Activated naive CD8-positive, alpha-beta T cell treated with anti-CD3 and anti-CD28 coated beads, Interleukin-2, amount 50 U/mL, for 24 hours (primary cell): ENCODE data around the gene LRRC40.
"Not testable (repeated sequence)": the region's sequence is repeated elsewhere in the genome, so short reads cannot be mapped to it uniquely, and the experiment has no call there.

ENCODE experiments used
- ATAC-seq: fragments of 150-1000 bp; cut with Tn5 transposase; one replicate; pipeline ENCODE4 v1.10.0; 2021
- DNase-seq: peaks from one replicate; pipeline ENCODE4 v3.0.0; 2021
- H3K27ac Mint-ChIP-seq: one replicate; pipeline ENCODE4 v1.8.0; 2021; ENCODE audit warnings: mild to moderate bottlenecking, mixed read lengths
- H3K27me3 Mint-ChIP-seq: one replicate; pipeline ENCODE4 v1.8.0; 2021; ENCODE audit warnings: mixed read lengths
- H3K36me3 Mint-ChIP-seq: one replicate; pipeline ENCODE4 v1.8.0; 2021; ENCODE audit warnings: low read depth, mixed read lengths
- H3K4me1 Mint-ChIP-seq: one replicate; pipeline ENCODE4 v1.8.0; 2021; ENCODE audit warnings: mixed read lengths
- H3K4me3 Mint-ChIP-seq: one replicate; pipeline ENCODE4 v1.8.0; 2021; ENCODE audit warnings: mild to moderate bottlenecking, moderate library complexity, mixed read lengths
- H3K9me3 Mint-ChIP-seq: one replicate; pipeline ENCODE4 v1.8.0; 2021; ENCODE audit warnings: mixed read lengths

The LRRC40 gene

DNA sequence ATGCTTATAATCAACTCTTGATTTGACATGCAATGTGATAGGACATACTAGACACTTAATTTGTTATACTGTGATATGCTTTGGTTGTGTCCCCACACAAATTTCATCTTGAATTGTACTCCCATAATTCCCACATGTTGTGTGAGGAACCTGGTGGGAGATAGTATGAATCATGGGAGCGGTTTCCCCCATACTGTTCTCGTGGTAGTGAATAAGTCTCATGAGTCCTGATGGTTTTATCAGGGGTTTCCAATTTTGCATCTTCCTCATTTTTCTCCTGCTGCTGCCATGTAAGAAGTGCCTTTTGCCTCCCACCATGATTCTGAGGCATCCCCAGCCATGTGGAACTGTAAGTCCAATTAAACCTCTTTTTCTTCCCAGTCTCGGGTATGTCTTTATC lies 20.2 kb downstream of the LRRC40 start:
- not testable (repeated sequence) for ATAC-seq, H3K4me1 Mint-ChIP-seq, H3K4me3 Mint-ChIP-seq, DNase-seq, H3K27me3 Mint-ChIP-seq, H3K9me3 Mint-ChIP-seq, H3K27ac Mint-ChIP-seq
- peaks cover 16% of the 10 kb centered on the region for H3K36me3 Mint-ChIP-seq

DNA sequence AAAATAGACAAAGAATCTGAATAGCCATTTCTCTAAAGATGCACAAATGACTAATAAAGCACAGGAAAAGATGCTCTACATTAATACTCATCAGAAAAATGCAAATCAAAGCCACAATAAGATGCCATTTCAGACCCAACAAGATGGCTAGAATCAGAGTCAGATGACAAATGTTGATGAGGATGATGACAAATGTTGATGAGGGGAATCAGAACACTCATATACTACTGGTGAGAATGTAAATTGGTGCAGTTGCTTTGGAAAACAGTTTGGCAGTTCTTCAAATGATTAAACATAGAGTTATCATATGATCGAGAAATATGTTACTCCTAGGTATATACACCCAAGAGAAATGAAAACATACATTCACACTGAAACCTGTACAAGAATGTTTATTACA lies 33.9 kb downstream of the LRRC40 start:
- Mint-ChIP-seq H3K4me3 (no peak overlapping the region), H3K27me3 (no peaks in the 10 kb centered on the region), H3K4me1 (peaks cover 7% of the 10 kb centered on the region), H3K27ac (no peak overlapping the region), H3K9me3 (no peaks in the 10 kb centered on the region), H3K36me3 (peaks cover 26% of the 10 kb centered on the region)
- DNase-seq = no peak
- no peak for ATAC-seq

DNA sequence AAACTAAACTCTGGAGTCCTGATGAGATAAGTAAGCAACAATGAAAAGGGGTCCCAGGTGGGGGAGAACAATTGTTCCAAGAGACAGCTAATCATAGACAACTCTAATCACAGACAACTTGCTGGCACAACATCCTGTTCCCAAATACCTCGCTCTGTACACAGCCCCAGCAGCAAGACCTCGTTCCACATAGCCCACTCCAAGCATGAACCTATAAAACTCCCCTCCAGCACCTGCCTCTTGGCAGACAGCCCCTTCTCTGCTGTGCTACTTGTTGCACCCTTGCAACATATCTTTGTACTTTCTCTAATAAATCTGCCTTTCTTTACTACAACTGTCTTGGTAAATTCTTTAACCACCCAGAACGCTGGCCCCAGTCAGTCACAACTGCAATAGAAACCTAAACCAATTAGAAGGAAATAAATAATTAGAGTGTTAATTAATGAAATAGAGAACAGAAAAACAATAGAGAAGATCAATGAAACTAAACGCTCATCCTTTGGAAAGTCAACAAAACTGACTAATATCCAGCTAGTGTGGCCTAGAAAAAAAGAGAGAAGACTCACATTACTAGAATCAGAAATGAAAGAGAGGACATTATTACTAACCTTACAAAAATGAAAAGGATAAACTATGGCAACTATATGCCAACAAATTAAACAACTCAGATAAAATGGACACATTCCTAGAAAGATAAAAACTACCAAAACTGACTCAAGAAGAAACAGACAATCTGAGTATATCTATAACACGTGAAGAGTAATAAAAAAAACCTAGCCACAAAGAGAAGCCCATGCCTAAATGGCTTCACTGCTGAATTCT lies 36.1 kb downstream of the LRRC40 start:
- Mint-ChIP-seq H3K9me3 (no peaks in the 10 kb centered on the region), H3K36me3 (peaks cover 27% of the 10 kb centered on the region), H3K4me1 (peaks cover 7% of the 10 kb centered on the region), H3K27me3 (no peaks in the 10 kb centered on the region), H3K27ac (no peak overlapping the region), H3K4me3 (no peak overlapping the region)
- ATAC-seq (no peak), DNase-seq (no peak)

DNA sequence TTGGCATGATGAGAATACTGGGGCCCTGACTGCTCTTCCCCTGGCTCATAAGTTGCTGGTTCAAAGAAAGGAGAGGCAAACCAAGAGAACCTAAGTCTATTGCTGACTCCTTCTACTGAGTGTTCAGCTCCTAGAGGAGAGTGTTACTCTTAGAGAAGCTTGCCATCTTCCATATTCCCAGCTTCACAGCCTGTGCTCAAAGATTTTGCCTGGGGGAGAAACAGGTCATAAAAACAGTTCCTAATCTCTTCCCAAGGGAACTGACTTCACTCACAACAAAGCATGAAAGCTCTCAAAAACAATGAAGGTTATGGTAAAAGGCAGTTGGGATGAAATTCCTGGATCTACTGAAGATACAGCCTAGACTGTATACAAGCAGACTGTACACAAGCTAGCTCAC lies 37.1 kb downstream of the LRRC40 start:
- Mint-ChIP-seq H3K36me3 (peaks cover 27% of the 10 kb centered on the region), H3K9me3 (no peaks in the 10 kb centered on the region), H3K27me3 (no peaks in the 10 kb centered on the region), H3K27ac (no peak overlapping the region), H3K4me3 (no peak overlapping the region), H3K4me1 (peaks cover 7% of the 10 kb centered on the region)
- ATAC-seq (no peak), DNase-seq (no peak)

DNA sequence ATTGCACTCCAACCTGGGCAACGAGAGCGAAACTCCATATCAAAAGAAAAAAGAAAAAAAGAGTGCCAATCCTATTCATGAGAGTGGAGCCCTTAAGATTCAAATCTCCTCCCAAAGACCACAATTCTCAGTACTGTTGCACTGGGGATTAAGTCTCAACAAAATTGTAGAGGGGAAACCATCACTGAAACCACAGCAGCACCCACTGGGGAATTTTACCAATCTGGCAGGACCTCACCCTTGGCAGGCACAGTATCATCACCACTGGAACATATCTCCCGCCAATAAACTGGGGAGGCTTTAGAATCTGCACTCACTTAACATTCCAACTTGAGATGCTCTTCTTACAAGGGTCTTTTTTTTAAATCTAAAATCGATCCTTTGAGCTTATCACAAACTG lies 41.0 kb downstream of the LRRC40 start:
- Mint-ChIP-seq H3K27ac (no peak overlapping the region), H3K36me3 (peaks cover 23% of the 10 kb centered on the region), H3K4me3 (no peak overlapping the region), H3K9me3 (no peaks in the 10 kb centered on the region), H3K27me3 (no peaks in the 10 kb centered on the region), H3K4me1 (peaks cover under 1% of the 10 kb centered on the region)
- ATAC-seq (no peak), DNase-seq (no peak)

DNA sequence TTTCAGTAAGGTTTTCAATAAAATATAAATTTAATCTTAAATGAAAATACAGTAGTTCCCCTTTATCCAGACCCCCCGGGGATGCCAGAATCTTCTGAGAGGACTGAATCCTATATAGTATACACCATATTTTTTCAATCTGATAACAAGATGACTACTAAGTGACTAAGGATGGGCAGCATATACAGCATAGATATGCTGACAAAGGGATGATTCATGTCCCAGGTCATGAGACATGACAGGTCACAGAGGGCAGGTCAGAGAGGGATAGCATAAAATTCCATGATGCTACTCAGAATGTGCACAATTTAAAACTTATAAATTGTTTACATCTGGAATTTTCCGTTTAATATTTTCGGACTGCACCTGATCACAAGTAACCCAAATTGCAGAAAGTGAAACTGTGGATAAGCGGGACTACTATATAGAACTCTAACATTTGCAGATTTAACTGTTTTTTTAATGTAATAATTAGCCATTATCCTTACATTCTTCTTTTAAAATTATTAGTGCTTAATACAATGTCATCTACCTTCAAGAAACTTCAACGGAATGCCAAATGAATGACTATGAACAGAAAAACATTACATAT lies 48.8 kb downstream of the LRRC40 start:
- ATAC-seq (peak; percentile 97), DNase-seq (no peak)
- H3K4me1 Mint-ChIP-seq = peaks cover 3% of the 10 kb centered on the region
- no peak overlapping the region for H3K27ac Mint-ChIP-seq
- H3K36me3 Mint-ChIP-seq = peaks cover 12% of the 10 kb centered on the region
- no peak overlapping the region for H3K4me3 Mint-ChIP-seq
- H3K27me3 Mint-ChIP-seq = no peaks in the 10 kb centered on the region
- H3K9me3 Mint-ChIP-seq = no peaks in the 10 kb centered on the region

DNA sequence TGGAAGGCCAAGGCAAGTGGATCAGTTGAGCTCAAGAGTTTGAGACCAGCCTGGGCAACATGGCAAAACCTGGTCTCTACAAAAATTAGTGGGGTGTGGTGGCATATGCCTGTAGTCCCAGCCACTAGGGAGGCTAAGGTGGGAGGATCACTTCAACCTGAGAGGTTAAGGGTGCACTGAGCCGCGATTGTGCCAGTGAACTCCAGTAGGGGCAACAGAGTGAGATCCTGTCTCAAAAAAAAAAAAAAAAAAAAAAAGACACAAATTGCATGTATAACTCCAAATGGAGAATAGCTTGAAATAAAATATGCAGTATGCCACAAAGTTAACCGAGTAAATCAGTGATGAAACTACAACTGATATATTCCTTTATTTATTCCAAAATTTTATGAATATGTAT lies 51.6 kb downstream of the LRRC40 start:
- DNase-seq (no peak), ATAC-seq (no peak)
- Mint-ChIP-seq H3K27ac (no peak overlapping the region), H3K27me3 (no peaks in the 10 kb centered on the region), H3K4me3 (no peak overlapping the region), H3K4me1 (peaks cover 3% of the 10 kb centered on the region), H3K36me3 (peaks cover 8% of the 10 kb centered on the region), H3K9me3 (no peaks in the 10 kb centered on the region)

DNA sequence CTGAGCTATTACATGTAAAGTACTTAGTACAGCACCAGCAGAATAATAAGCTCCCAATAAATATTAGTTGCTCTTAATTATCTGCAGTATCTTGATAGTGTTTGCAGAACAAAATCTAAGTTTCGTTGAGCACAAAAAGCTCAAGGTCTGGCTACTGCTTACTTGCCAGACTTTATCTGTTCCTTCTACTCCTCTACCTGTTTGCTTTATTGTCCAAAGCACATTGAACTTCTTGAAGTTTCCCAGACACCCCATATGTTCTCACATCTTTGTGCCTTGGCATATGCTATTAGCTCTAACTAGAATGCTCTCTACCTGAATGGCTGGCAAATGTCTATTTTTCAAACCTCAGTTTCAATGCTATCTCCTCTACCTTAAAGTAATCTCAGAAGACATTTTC lies 54.9 kb downstream of the LRRC40 start:
- no peaks in the 10 kb centered on the region for H3K9me3 Mint-ChIP-seq
- no peak for ATAC-seq
- H3K27ac Mint-ChIP-seq = no peak overlapping the region
- H3K36me3 Mint-ChIP-seq = peaks cover 16% of the 10 kb centered on the region
- no peak for DNase-seq
- H3K4me1 Mint-ChIP-seq = no peaks in the 10 kb centered on the region
- H3K27me3 Mint-ChIP-seq = no peaks in the 10 kb centered on the region
- H3K4me3 Mint-ChIP-seq = no peak overlapping the region

DNA sequence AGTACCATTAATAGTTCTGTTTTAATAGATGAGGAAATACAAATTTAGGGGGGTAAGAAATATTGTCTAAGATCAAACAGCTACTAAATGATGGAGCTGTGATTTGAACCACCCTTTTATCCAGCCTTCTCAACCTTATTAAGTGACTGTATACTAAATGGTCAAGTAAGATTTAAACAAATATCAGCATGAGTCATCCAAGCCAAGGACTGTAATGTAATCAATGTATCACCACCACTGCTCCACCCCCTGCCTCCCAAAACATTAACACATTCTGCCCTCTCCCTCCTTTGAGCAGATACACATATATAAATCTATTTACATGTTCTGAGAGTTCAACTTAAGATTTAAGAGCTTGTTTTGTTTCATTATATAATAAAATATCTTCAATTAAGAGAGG lies 58.9 kb downstream of the LRRC40 start:
- DNase-seq = no peak

DNA sequence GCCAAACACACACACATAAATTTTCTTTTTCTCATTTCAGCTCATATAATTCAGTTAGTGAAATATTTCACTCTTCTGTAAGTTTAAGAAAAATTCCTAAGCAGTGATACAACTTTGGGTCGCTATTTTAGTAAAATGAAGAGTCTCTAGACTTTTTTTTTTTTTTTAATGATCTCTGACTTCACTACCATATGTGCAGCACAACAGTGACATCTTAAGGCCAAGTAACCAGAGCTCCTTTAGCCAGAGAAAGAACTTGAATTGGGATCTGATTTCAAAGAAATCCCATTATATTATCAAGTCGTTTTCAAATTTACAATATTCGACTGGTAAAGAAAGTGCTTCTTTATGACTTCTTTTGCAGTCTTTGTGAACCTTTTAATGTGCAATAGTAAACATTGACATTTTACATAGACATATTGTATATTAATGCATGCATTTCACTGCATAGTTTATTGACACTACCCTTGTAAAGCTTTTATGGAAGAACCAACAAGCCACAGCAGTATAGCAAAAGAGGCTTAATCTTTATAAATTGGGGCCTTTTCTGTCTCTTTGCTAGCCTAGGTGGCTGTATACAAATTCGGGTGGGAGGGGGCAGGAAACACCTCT lies 62.2 kb downstream of the LRRC40 start:
- no peaks in the 10 kb centered on the region for H3K27me3 Mint-ChIP-seq
- H3K4me1 Mint-ChIP-seq = no peaks in the 10 kb centered on the region
- H3K27ac Mint-ChIP-seq = no peak overlapping the region
- H3K9me3 Mint-ChIP-seq = no peaks in the 10 kb centered on the region
- ATAC-seq (no peak), DNase-seq (no peak)
- peaks cover 4% of the 10 kb centered on the region for H3K36me3 Mint-ChIP-seq
- H3K4me3 Mint-ChIP-seq = no peak overlapping the region

More for the DNA sequence above, 58.9 kb downstream of the LRRC40 start:
- Mint-ChIP-seq H3K27me3 (no peaks in the 10 kb centered on the region), H3K36me3 (peaks cover 11% of the 10 kb centered on the region), H3K4me1 (no peaks in the 10 kb centered on the region), H3K27ac (no peak overlapping the region), H3K9me3 (no peaks in the 10 kb centered on the region), H3K4me3 (no peak overlapping the region)
- no peak for ATAC-seq

DNA sequence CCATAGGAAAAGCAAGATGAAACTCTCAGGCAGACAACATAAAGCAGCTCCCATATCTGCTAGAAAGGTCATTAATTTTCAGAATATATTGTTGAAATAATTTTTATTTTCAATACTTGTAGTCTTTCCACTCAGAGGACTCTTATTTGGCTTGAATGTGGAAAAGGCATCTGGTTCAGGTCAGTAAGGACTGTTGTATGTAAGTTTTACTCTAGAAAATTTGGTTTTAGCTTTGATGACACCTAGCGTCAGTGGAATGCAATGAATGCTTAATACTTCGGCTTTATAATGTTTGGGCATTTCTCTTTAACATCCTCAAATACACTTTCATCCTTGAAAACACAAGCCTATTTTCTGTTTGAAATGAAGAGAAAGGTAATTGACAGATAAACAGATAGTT lies 63.3 kb downstream of the LRRC40 start:
- Mint-ChIP-seq H3K27me3 (no peaks in the 10 kb centered on the region), H3K4me1 (no peaks in the 10 kb centered on the region), H3K36me3 (no peaks in the 10 kb centered on the region), H3K27ac (no peak overlapping the region), H3K9me3 (no peaks in the 10 kb centered on the region), H3K4me3 (no peak overlapping the region)
- ATAC-seq = no peak
- DNase-seq = no peak

DNA sequence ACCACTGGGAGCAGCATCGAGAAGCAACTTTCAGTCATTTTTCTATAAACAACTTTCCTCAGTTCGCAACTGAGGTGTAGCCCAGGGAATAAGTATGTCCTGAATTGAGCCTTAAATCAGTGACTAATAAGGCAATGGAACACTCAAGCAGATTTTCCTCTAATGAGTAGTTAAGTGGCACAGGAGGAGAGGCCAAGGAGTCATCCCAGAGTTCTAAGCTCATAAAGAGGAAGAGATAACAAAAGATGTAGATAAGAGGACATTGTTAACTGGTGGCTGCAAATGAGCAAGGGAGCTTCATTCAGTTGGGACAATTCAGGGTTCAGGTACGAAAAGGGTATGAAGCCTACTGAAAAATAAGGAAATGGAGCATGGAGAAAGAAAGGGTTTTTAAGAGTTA lies 64.5 kb downstream of the LRRC40 start:
- DNase-seq = no peak
- Mint-ChIP-seq H3K9me3 (no peaks in the 10 kb centered on the region), H3K27ac (no peak overlapping the region), H3K4me1 (no peaks in the 10 kb centered on the region), H3K36me3 (no peaks in the 10 kb centered on the region), H3K27me3 (no peaks in the 10 kb centered on the region), H3K4me3 (no peak overlapping the region)
- no peak for ATAC-seq

DNA sequence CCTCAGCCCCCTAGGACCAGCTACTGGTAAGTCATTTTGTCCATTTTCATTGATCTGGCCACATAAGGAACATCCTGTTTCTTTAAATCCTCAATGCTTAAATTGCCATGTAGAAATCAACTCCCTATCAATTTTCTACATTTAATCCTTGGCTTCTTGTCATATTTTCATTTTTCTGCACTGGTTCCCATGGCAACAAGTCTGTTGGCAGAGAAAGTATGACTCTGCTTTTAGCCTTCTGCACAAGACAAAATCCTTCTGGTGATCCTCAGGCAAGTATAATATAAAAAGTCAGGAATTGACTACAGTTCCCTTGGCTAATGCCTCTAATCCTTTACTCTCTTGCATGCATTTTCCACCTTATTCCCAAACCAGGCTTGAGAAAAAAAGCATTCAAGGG lies 65.0 kb downstream of the LRRC40 start:
- no peak overlapping the region for H3K4me3 Mint-ChIP-seq
- ATAC-seq = no peak
- no peak overlapping the region for H3K27ac Mint-ChIP-seq
- no peaks in the 10 kb centered on the region for H3K36me3 Mint-ChIP-seq
- no peak for DNase-seq
- no peaks in the 10 kb centered on the region for H3K4me1 Mint-ChIP-seq
- no peaks in the 10 kb centered on the region for H3K27me3 Mint-ChIP-seq
- no peaks in the 10 kb centered on the region for H3K9me3 Mint-ChIP-seq

DNA sequence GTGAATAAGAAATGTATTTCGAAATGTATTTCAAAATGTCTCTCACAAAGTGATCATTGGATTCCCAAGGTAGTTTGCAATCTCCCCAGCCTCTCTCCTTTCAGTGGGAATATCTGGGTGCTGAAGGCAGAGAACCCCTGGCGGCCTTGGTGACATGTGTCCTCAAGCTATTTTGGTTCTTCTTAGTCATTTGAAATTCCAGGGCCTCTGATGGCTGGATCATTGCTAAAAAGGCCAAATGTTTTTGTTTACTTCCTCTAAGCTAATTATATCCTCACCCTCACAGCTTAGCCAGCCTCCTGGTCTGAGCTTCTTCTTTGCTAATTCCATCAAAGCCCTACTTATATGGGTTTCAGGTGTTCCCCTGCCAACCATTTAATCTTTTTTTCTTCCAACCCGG lies 71.2 kb downstream of the LRRC40 start:
- Mint-ChIP-seq H3K27me3 (no peaks in the 10 kb centered on the region), H3K4me1 (no peaks in the 10 kb centered on the region), H3K36me3 (no peaks in the 10 kb centered on the region), H3K27ac (no peak overlapping the region), H3K9me3 (no peaks in the 10 kb centered on the region), H3K4me3 (no peak overlapping the region)
- ATAC-seq (no peak), DNase-seq (no peak)

DNA sequence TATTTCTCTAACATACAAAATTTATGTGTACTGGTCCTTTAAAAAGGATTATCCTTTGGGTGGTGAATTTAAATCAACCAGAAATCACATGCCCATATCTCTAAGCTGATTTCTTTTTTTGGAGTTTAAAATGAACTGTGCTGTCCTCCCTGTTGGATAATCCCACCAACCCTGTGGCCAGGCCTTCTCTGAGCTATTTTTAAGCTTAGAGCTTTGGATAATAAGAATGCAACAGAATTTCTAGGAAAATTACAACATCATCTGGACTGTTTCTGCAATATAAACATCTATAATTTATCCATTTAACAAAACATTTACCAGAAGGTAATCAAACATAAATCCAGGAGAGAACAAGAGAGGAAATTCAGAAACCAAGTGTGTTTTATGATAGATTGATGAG lies 88.3 kb downstream of the LRRC40 start:
- Mint-ChIP-seq H3K9me3 (no peaks in the 10 kb centered on the region), H3K27ac (no peak overlapping the region), H3K27me3 (peaks cover 7% of the 10 kb centered on the region), H3K4me1 (no peaks in the 10 kb centered on the region), H3K4me3 (no peak overlapping the region), H3K36me3 (no peaks in the 10 kb centered on the region)
- ATAC-seq = no peak
- no peak for DNase-seq
